Astrocyte (in vitro differentiated cells and primary cell): ENCODE results near the gene DEPP1. TPM values are rescaled to one million over a fixed set of nuclear protein-coding genes. Genes with fewer than 3 reads are reported as not detected.

ENCODE experiments used
- DNase-seq: peaks from one replicate; pipeline ENCODE4 v3.0.0-alpha.2; 2010; ENCODE audit warnings: low read depth
- FAIRE-seq: peaks from 2 replicates; lab custom pipeline; 2011; peaks lifted over from hg19 to GRCh38; lab: Jason Lieb, UNC
- H2AFZ ChIP-seq: 2 replicates; pipeline ENCODE4 v1.6.0; 2012; ENCODE audit warnings: low read depth, low read length, inconsistent platforms
- H3K27ac ChIP-seq: 2 replicates; pipeline ENCODE4 v1.5.1; 2011; ENCODE audit warnings: low read depth, low read length, inconsistent platforms
- H3K27me3 ChIP-seq: 2 replicates; pipeline ENCODE4 v1.6.0; 2011; ENCODE audit warnings: low read length, inconsistent platforms; ENCODE audit not compliant: insufficient read depth
- H3K36me3 ChIP-seq: 2 replicates; pipeline ENCODE4 v1.5.1; 2011; ENCODE audit warnings: low read length, inconsistent platforms; ENCODE audit not compliant: insufficient read depth
- H3K4me1 ChIP-seq: 2 replicates; pipeline ENCODE4 v1.5.1; 2011; ENCODE audit warnings: low read length, inconsistent platforms; ENCODE audit not compliant: insufficient read depth
- H3K4me2 ChIP-seq: 2 replicates; pipeline ENCODE4 v1.6.0; 2012; ENCODE audit warnings: low read length, inconsistent platforms
- H3K4me3 ChIP-seq: 2 replicates; pipeline ENCODE4 v1.5.1; 2011; ENCODE audit warnings: low read depth, mild to moderate bottlenecking, low read length, inconsistent platforms; ENCODE audit not compliant: insufficient read depth
- H3K79me2 ChIP-seq: 2 replicates; pipeline ENCODE4 v1.6.0; 2012; ENCODE audit warnings: mild to moderate bottlenecking, low read length, inconsistent platforms; ENCODE audit not compliant: insufficient read depth
- H3K9ac ChIP-seq: 2 replicates; pipeline ENCODE4 v1.6.0; 2012; ENCODE audit warnings: mild to moderate bottlenecking, low read length, inconsistent platforms
- H3K9me3 ChIP-seq: 2 replicates; pipeline ENCODE4 v1.5.1; 2012; ENCODE audit warnings: low read depth, mild to moderate bottlenecking, low read length, inconsistent platforms; ENCODE audit not compliant: insufficient read depth
- H4K20me1 ChIP-seq: 2 replicates; pipeline ENCODE4 v1.6.0; 2012; ENCODE audit warnings: low read length, inconsistent platforms; ENCODE audit not compliant: insufficient read depth
- H3K27ac Mint-ChIP-seq: one replicate; pipeline ENCODE4 v1.8.0; 2021; ENCODE audit warnings: mild to moderate bottlenecking, mixed read lengths; ENCODE audit not compliant: unreplicated experiment
- H3K27me3 Mint-ChIP-seq: one replicate; pipeline ENCODE4 v1.8.0; 2021; ENCODE audit warnings: low read depth, mixed read lengths; ENCODE audit not compliant: unreplicated experiment
- H3K36me3 Mint-ChIP-seq: one replicate; pipeline ENCODE4 v1.8.0; 2021; ENCODE audit warnings: low read depth, mixed read lengths; ENCODE audit not compliant: unreplicated experiment
- H3K4me1 Mint-ChIP-seq: one replicate; pipeline ENCODE4 v1.8.0; 2021; ENCODE audit warnings: low read depth, mixed read lengths; ENCODE audit not compliant: unreplicated experiment
- H3K4me3 Mint-ChIP-seq: one replicate; pipeline ENCODE4 v1.8.0; 2021; ENCODE audit warnings: mild to moderate bottlenecking, moderate library complexity, mixed read lengths; ENCODE audit not compliant: unreplicated experiment
- H3K9me3 Mint-ChIP-seq: one replicate; pipeline ENCODE4 v1.8.0; 2021; ENCODE audit warnings: mild to moderate bottlenecking, mixed read lengths; ENCODE audit not compliant: unreplicated experiment
- EZH2 ChIP-seq: IDR thresholded peaks from 2 replicates; pipeline ENCODE4 v1.6.1; 2012; ENCODE audit warnings: mild to moderate bottlenecking, low read length, inconsistent platforms; ENCODE audit not compliant: insufficient read depth
- total RNA-seq: library from RNA; stranded (reverse); gene quantifications from 2 replicates; pipeline ENCODE4 v1.2.1, GENCODE V29; 2021
- TF ChIP-seq, protein P1 (sequence below): IDR thresholded peaks from 2 replicates; pipeline ENCODE4 v1.5.1; 2011; ENCODE audit warnings: low read depth, mild to moderate bottlenecking, inconsistent platforms, low read length, moderate library complexity; ENCODE audit not compliant: insufficient read depth

Gene DEPP1
- total RNA-seq, 1 donor from 2014 or later: 6.6 TPM

DNA sequence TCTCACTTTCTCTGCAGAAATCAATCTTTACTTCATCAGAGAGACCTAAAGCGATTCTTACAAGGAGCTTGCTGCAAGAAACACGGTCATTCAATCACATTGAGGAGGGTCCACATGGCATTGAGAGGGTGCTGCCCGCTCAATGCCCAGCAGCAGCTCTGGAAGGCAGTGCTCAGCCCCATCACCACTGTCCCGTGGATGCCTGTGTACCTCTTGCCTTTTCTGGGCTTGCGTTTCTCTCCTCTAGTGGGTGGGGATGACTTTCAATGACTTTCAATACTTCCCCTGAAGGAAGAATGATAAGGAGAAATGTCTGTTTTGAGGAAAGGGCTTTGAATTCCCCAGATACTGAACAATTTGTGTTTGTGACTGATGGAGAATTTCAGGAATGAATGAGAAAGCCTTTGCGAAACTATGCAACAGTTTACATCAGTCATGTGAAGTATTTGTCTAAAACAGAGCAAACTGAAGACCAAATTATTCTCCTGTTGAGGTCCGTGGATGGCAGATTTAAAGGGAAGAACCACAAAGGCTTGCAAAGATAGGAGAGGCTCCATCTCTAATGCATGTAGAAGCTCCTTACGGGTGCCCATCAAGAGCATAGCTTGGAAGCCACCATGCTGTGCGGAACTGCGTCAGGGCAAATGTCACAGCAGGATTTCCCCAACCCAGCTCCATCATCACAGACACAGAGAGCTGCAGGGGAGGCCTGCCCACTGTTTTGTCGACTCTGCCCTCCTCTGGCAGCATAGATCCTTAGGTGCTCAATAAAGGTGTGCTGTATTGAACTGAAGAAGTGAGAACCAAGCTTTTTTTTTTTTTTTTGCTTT, 15.5 kb upstream of the DEPP1 start:
- no peaks in the 10 kb centered on the region for H3K9me3 Mint-ChIP-seq
- H3K4me2 ChIP-seq: peak overlapping the region; percentile 14
- FAIRE-seq: no peak
- DNase-seq: peak; percentile 55
- TF ChIP-seq EZH2: no peak
- TF ChIP-seq, protein P1, sequence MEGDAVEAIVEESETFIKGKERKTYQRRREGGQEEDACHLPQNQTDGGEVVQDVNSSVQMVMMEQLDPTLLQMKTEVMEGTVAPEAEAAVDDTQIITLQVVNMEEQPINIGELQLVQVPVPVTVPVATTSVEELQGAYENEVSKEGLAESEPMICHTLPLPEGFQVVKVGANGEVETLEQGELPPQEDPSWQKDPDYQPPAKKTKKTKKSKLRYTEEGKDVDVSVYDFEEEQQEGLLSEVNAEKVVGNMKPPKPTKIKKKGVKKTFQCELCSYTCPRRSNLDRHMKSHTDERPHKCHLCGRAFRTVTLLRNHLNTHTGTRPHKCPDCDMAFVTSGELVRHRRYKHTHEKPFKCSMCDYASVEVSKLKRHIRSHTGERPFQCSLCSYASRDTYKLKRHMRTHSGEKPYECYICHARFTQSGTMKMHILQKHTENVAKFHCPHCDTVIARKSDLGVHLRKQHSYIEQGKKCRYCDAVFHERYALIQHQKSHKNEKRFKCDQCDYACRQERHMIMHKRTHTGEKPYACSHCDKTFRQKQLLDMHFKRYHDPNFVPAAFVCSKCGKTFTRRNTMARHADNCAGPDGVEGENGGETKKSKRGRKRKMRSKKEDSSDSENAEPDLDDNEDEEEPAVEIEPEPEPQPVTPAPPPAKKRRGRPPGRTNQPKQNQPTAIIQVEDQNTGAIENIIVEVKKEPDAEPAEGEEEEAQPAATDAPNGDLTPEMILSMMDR: no peak
- H3K9ac ChIP-seq: no peak overlapping the region
- peaks cover 18% of the 10 kb centered on the region for H3K4me1 Mint-ChIP-seq
- H2AFZ ChIP-seq: no peak overlapping the region
- no peaks in the 10 kb centered on the region for H3K4me1 ChIP-seq
- no peaks in the 10 kb centered on the region for H3K36me3 ChIP-seq
- no peak overlapping the region for H3K4me3 ChIP-seq
- H3K36me3 Mint-ChIP-seq: peaks cover 23% of the 10 kb centered on the region
- H3K27ac Mint-ChIP-seq: peak overlapping the region; percentile 80
- no peaks in the 10 kb centered on the region for H3K79me2 ChIP-seq
- no peak overlapping the region for H3K4me3 Mint-ChIP-seq
- H3K9me3 ChIP-seq: no peaks in the 10 kb centered on the region
- no peaks in the 10 kb centered on the region for H3K27me3 ChIP-seq
- no peaks in the 10 kb centered on the region for H3K27me3 Mint-ChIP-seq
- no peak overlapping the region for H3K27ac ChIP-seq
- no peaks in the 10 kb centered on the region for H4K20me1 ChIP-seq

DNA sequence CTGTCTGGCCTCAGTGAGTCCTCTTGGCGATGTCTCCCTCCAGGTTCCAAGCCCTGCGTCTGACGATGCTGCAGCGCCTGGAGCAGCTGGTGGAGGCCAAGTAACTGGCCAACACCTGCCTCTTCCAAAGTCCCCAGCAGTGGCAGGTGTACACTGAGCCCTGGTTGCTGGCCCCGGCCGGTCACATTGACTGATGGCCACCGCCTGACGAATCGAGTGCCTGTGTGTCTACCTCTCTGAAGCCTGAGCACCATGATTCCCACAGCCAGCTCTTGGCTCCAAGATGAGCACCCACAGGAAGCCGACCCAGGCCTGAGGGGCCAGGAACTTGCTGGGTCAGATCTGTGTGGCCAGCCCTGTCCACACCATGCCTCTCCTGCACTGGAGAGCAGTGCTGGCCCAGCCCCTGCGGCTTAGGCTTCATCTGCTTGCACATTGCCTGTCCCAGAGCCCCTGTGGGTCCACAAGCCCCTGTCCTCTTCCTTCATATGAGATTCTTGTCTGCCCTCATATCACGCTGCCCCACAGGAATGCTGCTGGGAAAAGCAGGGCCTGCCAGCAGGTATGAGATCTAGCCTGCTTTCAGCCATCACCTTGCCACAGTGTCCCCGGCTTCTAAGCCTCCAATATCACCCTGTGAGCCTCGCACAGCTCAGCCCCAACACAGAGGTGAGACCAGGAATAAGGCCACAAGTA, 14.8 kb upstream of the DEPP1 start:
- Histone ChIP-seq H4K20me1 (no peaks in the 10 kb centered on the region), H3K4me1 (no peaks in the 10 kb centered on the region), H3K9me3 (no peaks in the 10 kb centered on the region), H3K9ac (no peak overlapping the region), H3K79me2 (no peaks in the 10 kb centered on the region), H2AFZ (no peak overlapping the region), H3K27me3 (no peaks in the 10 kb centered on the region), H3K4me3 (no peak overlapping the region), H3K36me3 (no peaks in the 10 kb centered on the region), H3K4me2 (no peak overlapping the region), H3K27ac (no peak overlapping the region)
- DNase-seq (no peak), FAIRE-seq (no peak)
- peaks cover 16% of the 10 kb centered on the region for H3K4me1 Mint-ChIP-seq
- no peak overlapping the region for H3K4me3 Mint-ChIP-seq
- TF ChIP-seq EZH2: no peak
- TF ChIP-seq, protein P1: no peak
- no peaks in the 10 kb centered on the region for H3K27me3 Mint-ChIP-seq
- H3K27ac Mint-ChIP-seq: peak overlapping the region; percentile 53
- no peaks in the 10 kb centered on the region for H3K9me3 Mint-ChIP-seq
- H3K36me3 Mint-ChIP-seq: peaks cover 29% of the 10 kb centered on the region
